KOPT-K1 (cell line): Measurements from ENCODE around the gene PCDHGA3.
"Not testable (repeated sequence)": the region's sequence is repeated elsewhere in the genome, so short reads cannot be mapped to it uniquely, and the experiment has no call there.

Experiments used
- H3K27ac ChIP-seq: fragments of 200-600 bp; sonication (generic); 2 replicates; pipeline ENCODE4 v1.5.1; 2016; ENCODE audit warnings: antibody characterized with exemption, mild to moderate bottlenecking, low read depth, low read length; ENCODE audit not compliant: poor library complexity, severe bottlenecking
- H3K36me3 ChIP-seq: fragments of 200-600 bp; sonication (generic); 2 replicates; pipeline ENCODE4 v1.5.1; 2017; ENCODE audit warnings: antibody characterized with exemption, mild to moderate bottlenecking, low read length, moderate library complexity; ENCODE audit not compliant: insufficient read depth
- H3K9me3 ChIP-seq: fragments of 200-600 bp; sonication (generic); 2 replicates; pipeline ENCODE4 v1.5.1; 2017; ENCODE audit warnings: antibody characterized with exemption, low read length, mild to moderate bottlenecking; ENCODE audit not compliant: insufficient read depth, poor library complexity, severe bottlenecking

Gene PCDHGA3

DNA sequence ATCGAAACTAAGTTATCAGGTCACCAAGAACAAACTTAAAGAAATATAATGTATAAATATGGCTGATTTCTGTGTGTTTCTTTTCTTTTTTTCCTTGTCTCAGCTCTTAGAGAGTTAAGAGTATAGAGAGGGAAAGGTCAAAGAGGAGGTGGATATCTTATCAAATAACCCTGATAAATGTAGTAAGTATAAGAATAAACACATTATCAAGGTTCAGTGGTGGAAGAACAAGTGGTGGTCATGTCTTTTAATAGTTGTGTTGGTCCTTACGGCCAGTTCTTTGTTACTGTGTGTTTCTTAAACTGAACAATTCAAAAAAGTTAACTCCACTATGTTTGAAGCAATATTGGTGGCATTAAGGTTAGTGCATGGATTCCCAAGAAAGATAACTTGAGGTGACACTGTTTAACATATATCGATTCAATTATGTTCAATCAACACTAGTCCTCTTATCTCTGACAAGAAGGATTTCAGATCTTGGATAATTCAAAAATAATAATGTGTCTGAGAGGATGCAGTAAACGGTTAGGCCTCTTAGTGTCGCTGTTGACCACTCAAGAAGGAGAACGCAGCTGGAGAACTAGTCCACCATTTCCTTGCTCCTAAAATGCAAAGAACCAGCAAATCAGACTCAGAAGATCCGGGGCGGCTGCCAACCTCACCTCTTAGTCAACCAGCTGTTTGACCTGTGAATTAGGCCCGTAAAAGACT lies at the start of gene PCDHGA3:
PCDHGA3 (plus strand) TSS at position 588 of the 711 bp plus-strand sequence. CDS start 205 bp downstream, outside the sequence.
- Histone ChIP-seq H3K36me3 (no peaks in the 10 kb centered on the region), H3K27ac (no peak within 1 kb of the TSS), H3K9me3 (peaks cover 38% of the 10 kb centered on the region)

DNA sequence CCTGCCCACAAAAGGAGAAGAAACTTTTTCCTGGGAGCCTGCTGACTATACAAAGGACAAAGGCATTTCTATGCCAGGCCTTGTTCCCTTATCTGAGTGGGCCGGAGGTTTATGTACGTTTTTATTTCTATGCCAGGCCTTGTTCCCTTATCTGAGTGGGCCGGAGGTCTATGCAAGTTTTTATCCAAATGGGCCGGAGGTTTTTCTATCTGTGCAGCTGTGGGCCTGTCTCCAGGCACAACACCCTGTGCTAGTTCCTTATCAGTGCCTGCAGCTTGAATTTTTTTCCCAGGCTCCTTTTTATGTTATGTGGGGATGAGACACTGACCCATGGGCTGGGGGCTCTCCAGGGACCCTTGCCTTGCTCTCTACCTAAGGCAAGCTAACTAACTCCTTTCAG lies 45.3 kb upstream of the PCDHGA3 start:
- peaks cover 47% of the 10 kb centered on the region for H3K9me3 ChIP-seq
- H3K27ac ChIP-seq, result no peak overlapping the region
- H3K36me3 ChIP-seq, result no peaks in the 10 kb centered on the region

DNA sequence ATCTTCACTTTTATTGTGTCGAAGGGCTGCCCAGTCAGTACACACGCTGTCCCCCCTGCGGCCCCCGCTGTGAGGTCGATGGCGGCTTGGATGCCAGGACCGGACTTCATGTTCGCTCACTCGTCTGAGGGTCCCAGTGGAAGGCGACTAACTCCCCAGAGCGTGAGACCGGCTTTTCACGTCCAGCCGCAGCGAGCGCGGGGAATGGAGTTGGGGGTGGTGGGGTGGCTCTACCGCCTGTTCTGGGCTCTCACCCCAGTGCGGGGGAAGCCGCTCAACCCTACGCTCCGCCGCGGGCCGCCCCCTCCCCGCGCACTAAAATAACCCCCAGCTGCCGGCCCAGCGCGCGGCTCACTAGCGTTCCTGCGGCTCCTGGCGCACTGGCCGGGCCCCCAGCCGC lies 39.9 kb upstream of the PCDHGA3 start, which contains the start of gene SLC25A2:
SLC25A2 (minus strand) TSS at position 294 of the 400 bp plus-strand sequence; CDS start at position 110, 184 bp downstream.
- no peaks in the 10 kb centered on the region for H3K36me3 ChIP-seq
- H3K9me3 ChIP-seq, result peaks cover 71% of the 10 kb centered on the region
- H3K27ac ChIP-seq, result no peak within 1 kb of the TSS

DNA sequence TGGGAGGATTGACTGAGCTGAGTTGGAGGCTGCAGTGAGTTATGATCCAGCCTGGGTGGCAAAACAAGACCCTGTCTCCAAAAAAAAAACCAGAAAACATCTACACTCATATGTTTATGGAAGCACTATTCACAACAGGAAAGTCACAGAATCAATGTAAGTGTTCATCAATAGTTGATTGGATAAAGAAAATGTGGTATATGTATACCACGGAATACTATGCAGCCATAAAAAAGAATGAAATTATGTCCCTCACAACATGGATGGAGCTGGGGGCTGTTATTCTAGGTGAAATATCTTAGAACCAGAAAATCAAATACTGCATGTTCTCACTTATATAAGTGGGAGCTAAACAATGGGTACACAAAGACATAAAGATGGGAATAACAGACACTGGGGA lies 37.0 kb upstream of the PCDHGA3 start:
- Histone ChIP-seq H3K9me3 (peaks cover 76% of the 10 kb centered on the region), H3K27ac (no peak overlapping the region), H3K36me3 (peaks cover 4% of the 10 kb centered on the region; the same call in 1 of the 2 replicates)

DNA sequence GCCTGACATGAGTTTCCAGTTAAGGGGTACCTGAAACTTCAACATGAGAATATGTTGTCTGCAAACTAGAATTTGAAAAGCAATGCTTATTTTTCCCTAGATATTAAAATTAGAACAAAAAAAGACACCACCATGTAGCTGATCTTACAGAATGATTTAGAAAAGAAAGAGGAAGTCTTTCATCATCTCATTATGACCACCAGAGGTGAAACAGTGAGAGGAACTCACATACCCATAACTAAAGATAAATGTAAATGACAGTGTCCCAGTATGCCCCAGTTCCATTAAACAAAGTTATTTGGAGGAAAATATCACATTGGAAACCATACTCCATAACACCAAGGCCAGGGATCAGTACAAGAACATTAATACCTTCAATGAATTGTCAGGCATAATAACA lies 29.9 kb upstream of the PCDHGA3 start:
- Histone ChIP-seq H3K36me3 (peaks cover 57% of the 10 kb centered on the region), H3K9me3 (peaks cover 87% of the 10 kb centered on the region), H3K27ac (no peak overlapping the region)

DNA sequence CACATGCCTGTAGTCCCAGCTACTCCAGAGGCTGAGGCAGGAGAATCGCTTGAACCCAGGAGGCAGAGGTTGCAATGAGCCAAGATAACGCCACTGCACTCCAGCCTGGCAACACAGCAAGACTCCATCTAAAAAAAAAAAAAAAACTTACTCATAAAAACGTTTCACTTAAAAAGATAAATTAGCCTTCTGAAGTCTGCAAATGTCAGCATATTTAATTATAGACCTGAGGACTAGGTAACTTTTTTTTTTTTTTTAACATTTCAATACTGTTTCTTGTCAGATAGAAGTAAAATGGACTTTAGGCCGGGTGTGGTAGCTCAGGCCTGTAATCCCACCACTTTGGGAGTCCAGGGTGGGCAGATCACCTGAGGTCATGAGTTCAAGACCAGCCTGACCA lies 26.7 kb upstream of the PCDHGA3 start:
- Histone ChIP-seq H3K9me3 (peaks cover 94% of the 10 kb centered on the region), H3K36me3 (peaks cover 64% of the 10 kb centered on the region)
- not testable (repeated sequence) for H3K27ac ChIP-seq

DNA sequence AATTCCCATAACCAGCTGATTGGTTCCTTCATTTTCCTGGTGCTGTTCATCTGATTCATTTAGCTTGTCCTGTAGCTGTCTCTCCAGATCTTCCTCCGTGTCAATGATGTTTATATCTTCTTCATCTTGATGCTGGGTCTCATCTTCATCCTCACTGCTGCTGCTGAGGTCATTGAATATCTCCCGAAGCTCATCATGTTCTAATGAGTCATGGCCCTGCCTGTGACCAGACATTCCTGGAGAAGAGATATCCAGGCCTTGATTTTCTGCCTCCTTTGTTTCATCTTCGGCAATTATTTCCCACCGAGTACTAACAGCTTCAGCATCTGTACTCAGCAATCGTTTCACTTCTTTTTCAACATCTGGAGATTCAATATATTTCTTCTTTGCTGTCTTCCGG lies 24.4 kb upstream of the PCDHGA3 start:
- Histone ChIP-seq H3K9me3 (peaks cover 80% of the 10 kb centered on the region), H3K36me3 (peaks cover 54% of the 10 kb centered on the region), H3K27ac (no peak overlapping the region)

DNA sequence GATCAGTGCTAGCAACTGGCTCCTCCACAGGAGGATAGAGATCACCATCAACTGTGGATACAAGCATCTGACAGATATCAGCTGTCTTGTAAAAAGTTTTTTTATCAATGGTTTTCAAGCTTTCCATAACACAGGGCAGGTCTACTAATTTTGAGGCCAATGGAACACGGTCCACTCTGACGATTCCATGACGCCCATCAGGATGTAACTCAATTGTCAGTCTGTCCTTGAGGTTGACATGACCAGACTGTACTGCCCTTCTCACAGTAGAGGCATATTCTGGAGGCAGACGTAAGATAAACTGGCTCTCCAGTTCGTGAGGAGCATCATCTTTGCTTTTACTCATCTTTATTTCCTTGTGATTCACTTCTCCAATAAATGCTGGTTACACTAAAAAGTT lies 23.9 kb upstream of the PCDHGA3 start:
- H3K27ac ChIP-seq, result peak overlapping the region; percentile 89
- H3K9me3 ChIP-seq, result peaks cover 75% of the 10 kb centered on the region
- H3K36me3 ChIP-seq, result peaks cover 51% of the 10 kb centered on the region

DNA sequence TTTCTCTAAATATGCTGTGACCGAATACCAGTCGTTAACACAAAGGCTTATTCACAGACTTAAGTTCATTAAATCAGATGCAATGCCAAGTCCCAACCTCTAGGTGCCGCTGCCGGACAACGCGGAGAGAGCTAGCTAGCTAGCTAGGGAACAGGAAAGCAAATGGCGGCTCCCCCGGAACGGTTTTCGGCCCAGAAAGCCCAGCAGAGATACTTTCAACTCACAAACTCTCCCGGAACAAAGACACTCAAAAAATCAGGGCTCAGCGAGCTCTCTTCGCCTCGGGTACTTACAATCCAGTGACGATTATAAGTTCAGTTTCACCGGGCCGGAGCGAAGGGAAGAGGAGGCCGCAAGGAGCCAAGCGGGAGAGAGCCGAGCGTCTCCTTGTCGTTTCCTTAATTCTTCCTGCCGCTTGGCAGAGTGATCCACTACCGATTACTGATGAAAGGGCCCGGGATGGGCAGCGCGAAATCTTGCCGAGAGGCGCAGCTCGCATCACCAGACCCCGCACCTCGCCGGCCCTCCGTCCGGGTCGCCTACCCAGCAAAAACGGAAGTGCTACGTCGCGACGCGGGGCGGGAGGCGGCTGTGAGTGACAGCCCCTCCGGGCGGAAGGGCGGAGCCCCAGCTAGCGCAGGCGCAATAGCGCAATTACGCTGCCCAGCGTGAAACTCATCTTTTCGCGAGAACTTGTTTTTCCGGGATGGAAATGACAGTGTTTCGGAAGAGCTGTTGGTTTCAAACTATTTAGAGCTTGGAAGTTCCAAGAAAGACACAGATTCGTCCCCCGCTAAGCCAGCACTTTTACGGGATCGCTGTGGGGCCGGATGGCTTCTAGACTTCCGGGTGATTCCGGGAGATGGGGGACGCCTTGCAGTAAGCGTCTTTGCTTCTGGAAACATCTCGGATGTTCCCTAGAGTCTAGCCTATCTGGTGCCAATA lies 23.1 kb upstream of the PCDHGA3 start, which contains the start of gene TAF7:
TAF7 (minus strand) TSS at position 560 of the 945 bp plus-strand sequence. CDS start 740 bp downstream, outside the sequence.
- Histone ChIP-seq H3K9me3 (peaks cover 67% of the 10 kb centered on the region), H3K27ac (peak within 1 kb of the TSS; percentile 89), H3K36me3 (peaks cover 43% of the 10 kb centered on the region)

DNA sequence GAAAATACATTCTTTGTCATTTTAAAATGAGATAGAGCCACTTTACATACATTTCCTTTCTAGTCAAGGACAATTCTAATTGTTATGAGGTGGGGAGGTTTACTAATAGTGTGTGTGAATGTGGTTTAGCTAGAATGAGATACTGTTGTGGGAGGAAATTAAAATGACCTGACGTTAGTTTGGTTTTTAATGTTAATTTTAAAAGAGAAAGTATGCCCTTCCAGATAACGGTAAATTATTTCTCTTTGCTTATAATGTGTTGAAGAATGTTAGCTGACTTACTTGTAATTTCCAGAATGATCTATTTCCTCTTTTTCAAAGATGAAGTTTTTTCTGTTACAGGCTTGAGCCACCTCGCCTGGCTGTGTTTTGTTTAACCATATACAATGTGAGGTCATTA lies 21.4 kb upstream of the PCDHGA3 start:
- Histone ChIP-seq H3K9me3 (peaks cover 49% of the 10 kb centered on the region), H3K27ac (no peak overlapping the region), H3K36me3 (peaks cover 25% of the 10 kb centered on the region)

DNA sequence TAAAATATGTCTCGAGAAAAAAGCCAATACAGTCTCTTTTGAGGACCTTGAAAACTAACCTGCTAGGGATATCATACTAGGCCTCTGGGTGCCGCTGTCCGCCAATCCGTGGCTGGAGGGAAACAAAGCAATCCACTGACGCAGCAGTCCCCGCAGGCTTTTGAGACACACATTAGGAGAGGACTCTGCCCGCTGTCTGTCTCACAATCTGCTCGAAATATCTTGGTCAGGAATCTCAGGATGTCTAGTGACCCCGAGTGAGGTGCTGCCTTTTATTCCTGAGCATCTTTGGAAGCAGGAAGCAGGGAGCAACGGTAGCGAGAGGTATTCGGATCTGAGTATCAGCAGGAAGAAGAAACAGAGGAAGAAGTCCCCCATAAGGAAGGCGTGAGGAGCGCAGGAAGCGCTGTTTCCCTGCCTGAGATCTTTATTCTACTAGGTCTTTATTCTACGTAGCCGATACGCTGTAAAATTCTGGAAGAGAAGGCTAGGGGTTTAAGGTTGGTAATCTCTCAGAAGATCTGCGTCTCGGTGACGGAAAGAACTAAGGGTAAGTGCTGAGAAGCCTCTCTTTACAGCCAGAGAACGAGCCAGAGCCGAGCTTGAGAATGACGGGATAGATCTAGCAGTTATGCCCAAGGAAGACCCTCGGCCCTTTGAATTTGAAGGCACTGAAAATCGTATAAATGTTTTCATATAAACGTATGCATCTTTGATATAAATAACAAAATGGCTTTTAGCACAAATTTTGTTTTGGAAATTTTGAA lies 17.4 kb upstream of the PCDHGA3 start:
- peaks cover 15% of the 10 kb centered on the region for H3K9me3 ChIP-seq
- no peaks in the 10 kb centered on the region for H3K36me3 ChIP-seq
- no peak overlapping the region for H3K27ac ChIP-seq

DNA sequence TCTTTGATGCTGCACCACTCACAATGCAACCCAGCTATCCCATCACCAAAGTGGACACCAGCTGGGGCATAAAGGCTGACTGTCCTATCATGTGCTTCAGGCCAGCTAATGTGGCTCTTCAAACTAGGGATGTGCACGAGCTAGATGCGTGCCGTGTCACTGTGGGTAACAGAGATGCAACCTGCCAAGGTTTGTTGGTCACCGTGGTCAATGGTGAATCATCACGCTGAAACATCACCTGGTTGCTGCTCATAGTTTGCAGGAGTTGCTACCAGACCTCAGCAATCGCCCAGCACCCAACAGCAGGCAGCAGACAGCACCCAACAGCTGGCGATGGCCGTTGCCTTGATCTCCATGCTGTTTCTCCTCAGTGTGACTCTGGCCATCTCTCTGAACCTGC lies 15.4 kb upstream of the PCDHGA3 start:
- peaks cover 9% of the 10 kb centered on the region for H3K9me3 ChIP-seq
- no peak overlapping the region for H3K27ac ChIP-seq
- no peaks in the 10 kb centered on the region for H3K36me3 ChIP-seq

DNA sequence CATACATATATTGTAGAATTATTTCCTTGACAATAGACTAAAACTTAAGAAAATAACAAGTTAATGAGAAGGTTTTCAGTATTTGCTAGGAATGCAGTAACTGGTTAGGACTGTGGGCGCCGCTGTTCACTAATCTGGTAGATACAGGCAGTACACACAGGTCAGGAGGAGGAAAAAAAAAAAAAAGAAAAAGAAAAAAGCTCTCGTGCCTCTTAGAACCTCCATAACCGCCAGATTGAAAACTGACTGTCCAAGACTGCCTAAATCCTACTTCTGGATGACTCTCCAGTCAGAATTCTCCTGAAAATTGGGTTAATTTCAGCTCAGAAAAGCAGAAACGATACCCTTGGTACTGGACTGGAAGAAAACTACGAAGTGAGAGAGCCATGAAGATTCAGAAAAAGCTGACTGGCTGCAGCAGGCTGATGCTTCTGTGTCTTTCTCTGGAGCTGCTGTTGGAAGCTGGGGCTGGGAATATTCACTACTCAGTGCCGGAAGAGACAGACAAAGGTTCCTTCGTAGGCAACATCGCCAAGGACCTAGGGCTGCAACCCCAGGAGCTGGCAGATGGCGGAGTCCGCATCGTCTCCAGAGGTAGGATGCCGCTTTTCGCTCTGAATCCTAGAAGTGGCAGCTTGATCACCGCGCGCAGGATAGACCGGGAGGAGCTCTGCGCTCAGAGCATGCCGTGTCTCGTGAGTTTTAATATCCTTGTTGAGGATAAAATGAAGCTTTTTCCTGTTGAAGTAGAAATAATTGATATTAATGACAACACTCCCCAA lies 13.1 kb upstream of the PCDHGA3 start, which contains the start of gene PCDHGA1:
PCDHGA1 (plus strand) TSS at position 216 of the 782 bp plus-strand sequence.
- Histone ChIP-seq H3K27ac (no peak within 1 kb of the TSS), H3K9me3 (peaks cover 9% of the 10 kb centered on the region), H3K36me3 (no peaks in the 10 kb centered on the region)

DNA sequence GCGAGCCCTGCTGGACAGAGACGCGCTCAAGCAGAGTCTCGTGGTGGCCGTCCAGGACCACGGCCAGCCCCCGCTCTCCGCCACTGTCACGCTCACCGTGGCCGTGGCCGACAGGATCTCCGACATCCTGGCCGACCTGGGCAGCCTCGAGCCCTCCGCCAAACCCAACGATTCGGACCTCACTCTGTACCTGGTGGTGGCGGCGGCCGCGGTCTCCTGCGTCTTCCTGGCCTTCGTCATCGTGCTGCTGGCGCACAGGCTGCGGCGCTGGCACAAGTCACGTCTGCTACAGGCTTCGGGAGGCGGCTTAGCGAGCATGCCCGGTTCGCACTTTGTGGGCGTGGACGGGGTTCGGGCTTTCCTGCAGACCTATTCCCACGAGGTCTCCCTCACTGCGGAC lies 11.1 kb upstream of the PCDHGA3 start:
- H3K27ac ChIP-seq, H3K9me3 ChIP-seq, H3K36me3 ChIP-seq: not testable (repeated sequence)
